ENCODE data around the gene TBL1X. TPM values are rescaled to one million over a fixed set of nuclear protein-coding genes. Genes with fewer than 3 reads are reported as not detected.
"Not testable (repeated sequence)": the region's sequence is repeated elsewhere in the genome, so short reads cannot be mapped to it uniquely, and the experiment has no call there.

Gene TBL1X
- total RNA-seq: 18.6 and 49.8 TPM in 2 replicates

- no peak for DNase-seq (ENCODE audit: low read depth)
These were observed at the start of gene TBL1X for GRCh38 chrX:9464435-9465371. Gene TBL1X, plus strand, starts transcription at chrX:9465058. Its CDS starts 188,529 bp downstream, at chrX:9653587.

GRCh38 chrX:9416562-9417348 is 48.1 kb upstream of the TBL1X start:
- no peak for DNase-seq (ENCODE audit: low read depth)

GRCh38 chrX:9418262-9418661 is 46.6 kb upstream of the TBL1X start:
- no peak for DNase-seq (ENCODE audit: low read depth)

- DNase-seq (ENCODE audit: low read depth): no peak
These were observed 44.3 kb upstream of the TBL1X start for GRCh38 chrX:9420275-9421265.

- DNase-seq (ENCODE audit: low read depth): no peak
These were observed 35.1 kb upstream of the TBL1X start for GRCh38 chrX:9429767-9430166.

- DNase-seq (ENCODE audit: low read depth): no peak
These were observed 34.4 kb upstream of the TBL1X start for GRCh38 chrX:9430346-9430921.

- no peak for DNase-seq (ENCODE audit: low read depth)
These were observed 33.6 kb upstream of the TBL1X start for GRCh38 chrX:9431281-9431680.

GRCh38 chrX:9433596-9433995 is 31.3 kb upstream of the TBL1X start:
- peak; percentile 84 for DNase-seq (ENCODE audit: low read depth)

GRCh38 chrX:9434051-9434550 is 30.8 kb upstream of the TBL1X start:
- peak; percentile 63 for DNase-seq (ENCODE audit: low read depth)

- DNase-seq (ENCODE audit: low read depth): peak; percentile 16
These were observed 29.8 kb upstream of the TBL1X start for GRCh38 chrX:9435086-9435485.

GRCh38 chrX:9436812-9437211 is 28.0 kb upstream of the TBL1X start:
- DNase-seq (ENCODE audit: low read depth): no peak

GRCh38 chrX:9438933-9439494 is 25.8 kb upstream of the TBL1X start:
- DNase-seq (ENCODE audit: low read depth): no peak

- no peak for DNase-seq (ENCODE audit: low read depth)
These were observed 24.6 kb upstream of the TBL1X start for GRCh38 chrX:9440116-9440844.

GRCh38 chrX:9442056-9442455 is 22.8 kb upstream of the TBL1X start:
- DNase-seq (ENCODE audit: low read depth): no peak

GRCh38 chrX:9443327-9443726 is 21.5 kb upstream of the TBL1X start:
- DNase-seq (ENCODE audit: low read depth): no peak

- no peak for DNase-seq (ENCODE audit: low read depth)
These were observed 17.0 kb upstream of the TBL1X start for GRCh38 chrX:9447906-9448305.

GRCh38 chrX:9456250-9457074 is 8.4 kb upstream of the TBL1X start:
- DNase-seq (ENCODE audit: low read depth): no peak

GRCh38 chrX:9458034-9458433 is 6.8 kb upstream of the TBL1X start:
- DNase-seq (ENCODE audit: low read depth): not testable (repeated sequence)

- DNase-seq (ENCODE audit: low read depth): no peak
These were observed 6.3 kb upstream of the TBL1X start for GRCh38 chrX:9458516-9459078.
